HepG2 (cell line): ENCODE results near the gene CHMP6. TPM values are rescaled to one million over a fixed set of nuclear protein-coding genes. Genes with fewer than 3 reads are reported as not detected.

Experiments
- ATAC-seq: fragments of 200-7000 bp; cut with Tn5 transposase; 3 replicates; pipeline ENCODE4 v1.9.1; 2020; ENCODE audit warnings: mild to moderate bottlenecking, moderate library complexity
- BruUV-seq: library from RNA; stranded (reverse); fragments of 400-500 nt; replicated peaks from 2 replicates; lab custom pipeline; 2021; lab: Mats Ljungman, UMichigan
- CTCF ChIA-PET: fragments of 300-600 bp; formaldehyde crosslinking; extraction: SDS; loops from one replicate; lab custom pipeline; 2021; ENCODE audit warnings: low total read pairs, inconsistent platforms, low intra/inter-chr PET ratio; lab: Yijun Ruan, JAX
- POLR2A ChIA-PET: fragments of 350-600 bp; sonication (Branson Sonifier 250); formaldehyde crosslinking; loops from one replicate; lab custom pipeline; 2020; ENCODE audit warnings: antibody characterized with exemption, inconsistent platforms; lab: Yijun Ruan, JAX
- DNase-seq: peaks from one replicate; pipeline ENCODE4 v3.0.0-alpha.2; 2015; ENCODE audit warnings: low spot score
- FAIRE-seq: peaks from 3 replicates; lab custom pipeline; 2011; peaks lifted over from hg19 to GRCh38; lab: Jason Lieb, UNC
- H2AFZ ChIP-seq: one replicate; pipeline ENCODE4 v1.6.1; 2011; ENCODE audit warnings: low read length, inconsistent platforms
- H3K27ac ChIP-seq: fragments of 300-600 bp; 3 replicates; pipeline ENCODE4 v1.8.0; 2011; ENCODE audit warnings: mixed run types, mild to moderate bottlenecking, mixed read lengths, low read length, inconsistent platforms; ENCODE audit not compliant: insufficient read depth; ENCODE audit errors: extremely low read length
- H3K27me3 ChIP-seq, 2 experiments: fragments of 200-600 bp in 1 of 2; 2 replicates in 1 of 2; 3 replicates in 1 of 2; pipeline versions ENCODE4 v1.6.0 to v1.8.0; 2011; ENCODE audit warnings: low read length in 2 of 2, mild to moderate bottlenecking in 2 of 2, moderate library complexity in 2 of 2, inconsistent platforms in 1 of 2; ENCODE audit not compliant: insufficient read depth in 2 of 2, control insufficient read depth in 1 of 2
- H3K36me3 ChIP-seq, 2 experiments: fragments of 200-600 bp in 1 of 2; replicated peaks in 1 of 2; 2 replicates in 1 of 2; 3 replicates in 1 of 2; pipeline versions ENCODE4 v1.5.1 to v1.8.0; 2011; ENCODE audit warnings: low read length in 2 of 2, inconsistent platforms in 1 of 2; ENCODE audit not compliant: insufficient read depth in 2 of 2, control insufficient read depth in 1 of 2
- H3K4me1 ChIP-seq: 2 replicates; pipeline ENCODE4 v1.5.1; 2012; ENCODE audit warnings: low read length, inconsistent platforms; ENCODE audit not compliant: insufficient read depth
- H3K4me2 ChIP-seq: 2 replicates; pipeline ENCODE4 v1.6.0; 2011; ENCODE audit warnings: low read depth, low read length, inconsistent platforms
- H3K4me3 ChIP-seq, 3 experiments: fragments of 200-600 bp in 1 of 3; sonication (generic), shearing (Covaris generic) in 1 of 3; replicated peaks in 1 of 3; 2 replicates each; pipeline ENCODE4 v1.5.1; 2011 to 2016; ENCODE audit warnings: low read length in 3 of 3, inconsistent platforms in 2 of 3, low read depth in 2 of 3, mild to moderate bottlenecking in 2 of 3, control low read depth in 1 of 3, mixed read lengths in 1 of 3; ENCODE audit not compliant: insufficient read depth in 1 of 3
- H3K79me2 ChIP-seq: one replicate; pipeline ENCODE4 v1.6.1; 2011; ENCODE audit warnings: low read length, inconsistent platforms; ENCODE audit not compliant: insufficient read depth
- H3K9ac ChIP-seq: 2 replicates; pipeline ENCODE4 v1.6.0; 2011; ENCODE audit warnings: mild to moderate bottlenecking, low read depth, low read length, inconsistent platforms; ENCODE audit not compliant: insufficient read depth
- H3K9me3 ChIP-seq: 2 replicates; pipeline ENCODE4 v1.5.1; 2012; ENCODE audit warnings: mild to moderate bottlenecking, low read length
- H4K20me1 ChIP-seq: 2 replicates; pipeline ENCODE4 v1.6.0; 2011; ENCODE audit warnings: inconsistent platforms, mild to moderate bottlenecking, low read length, moderate library complexity; ENCODE audit not compliant: insufficient read depth
- ZNF121 ChIP-seq: sonication (generic); formaldehyde crosslinking; IDR thresholded peaks from 2 replicates; pipeline ENCODE4 v1.5.0; 2020; ENCODE audit warnings: mild to moderate bottlenecking, missing genetic modification reagents
- ZNF205 ChIP-seq: IDR thresholded peaks from 2 replicates; pipeline ENCODE4 v1.6.1; 2018; ENCODE audit warnings: missing biosample characterization, missing genetic modification reagents
- ZNF687 ChIP-seq: sonication (generic); formaldehyde crosslinking; IDR thresholded peaks from 2 replicates; pipeline ENCODE4 v1.5.1; 2020; ENCODE audit warnings: mild to moderate bottlenecking, missing genetic modification reagents, moderate library complexity
- WGBS: methylation state at CpG from one replicate; pipeline ENCODE4 v1.1.6; 2017; ENCODE audit warnings: low lambda C conversion rate; 5-methylcytosine and 5-hydroxymethylcytosine counted together
- in situ Hi-C: cut with HindIII; loops from 2 replicates; pipeline ENCODE4 v1.10.0; 2017; ENCODE audit warnings: low pct_unique_long_range_greater_than_20kb; ENCODE audit not compliant: extremely low pct_ligation_motif_present
- intact Hi-C: fragments of 100-400 bp; cut with micrococcal nuclease; formaldehyde crosslinking; loops from one replicate; pipeline ENCODE4 v1.10.0; 2022; ENCODE audit not compliant: unreplicated experiment
- polyA plus RNA-seq, 8 experiments: library from polyadenylated mRNA; depleted of rRNA in 3 of 8; stranded (reverse) in 7 of 8; unstranded in 1 of 8; fragments of >200 nt; fragmentation: Illumina TruSeq in 4 of 8; extraction: Trizol in 4 of 8; gene quantifications; 2 replicates each; pipeline versions ENCODE4 v1.2.1 to v1.2.3, GENCODE V29; 2011 to 2016; ENCODE audit warnings: low read depth in 4 of 8, missing spikeins in 1 of 8, mixed read lengths in 1 of 8; ENCODE audit not compliant: insufficient read depth in 1 of 8
- total RNA-seq, 5 experiments: library from RNA; depleted of rRNA; stranded (reverse); fragments of >200 nt; fragmentation: Illumina TruSeq; extraction: Trizol; gene quantifications; 2 replicates each; pipeline ENCODE4 v1.2.3, GENCODE V29; 2016; ENCODE audit warnings: low read depth in 1 of 5

CHMP6 gene
- total and polyA plus RNA-seq, 2 of the 13 experiments (the other 11 are each of a cell fraction or from before 2014, with no cell fraction given): 11.1 to 24.2 TPM

GRCh38 chr17:81019563-81020442 lies 28.2 kb downstream of the CHMP6 start:
- no TSS peak for BruUV-seq
- POLR2A ChIA-PET: interaction anchor here (0.6 to 1.1 kb wide), 2 partner anchors 31 to 50 kb away, joined by 3 read pairs; no protein-coding TSS in a partner anchor
- no peak overlapping the region for H2AFZ ChIP-seq
- no peak overlapping the region for H3K9ac ChIP-seq
- WGBS: 68% methylated on average over 20 of the region's 24 CpGs
- ATAC-seq (peak; percentile 16), DNase-seq (no peak), FAIRE-seq (no peak)
- intact Hi-C loops: no loop called here
- H3K4me1 ChIP-seq: peaks cover 67% of the 10 kb centered on the region
- CTCF ChIA-PET: interaction anchor here (0.6 to 1.8 kb wide), 2 partner anchors 51 to 82 kb away, joined by 3 to 5 read pairs; no protein-coding TSS in a partner anchor
- no peaks in the 10 kb centered on the region for H3K9me3 ChIP-seq
- H3K27me3 ChIP-seq: peaks cover 1 to 42% of the 10 kb centered on the region in 2 experiments; a peak in 3 of 5 replicates
- H3K79me2 ChIP-seq: no peaks in the 10 kb centered on the region
- no peaks in the 10 kb centered on the region for H4K20me1 ChIP-seq
- H3K36me3 ChIP-seq: no peaks in the 10 kb centered on the region
- TF ChIP-seq ZNF121 (CRISPR knock-in tag): peak; percentile 63
- 0 out of 2 replicates have a peak, but pooled peaks have one; percentile 24 for TF ChIP-seq ZNF687 (CRISPR knock-in tag)
- no peak for TF ChIP-seq ZNF205 (CRISPR knock-in tag)
- H3K4me3 ChIP-seq: no peak overlapping the region
- H3K4me2 ChIP-seq: no peak overlapping the region; the same call in 1 of the 2 replicates
- no peak overlapping the region for H3K27ac ChIP-seq
- in situ Hi-C loops: no loop called here
